GM21723 (cell line): Measurements from ENCODE around the gene RAD23A.
"Not testable (repeated sequence)": the region's sequence is repeated elsewhere in the genome, so short reads cannot be mapped to it uniquely, and the experiment has no call there.

Experiments
- ATAC-seq: cut with Tn5 transposase; IDR thresholded peaks from one replicate; pipeline ENCODE4 v1.9.1; 2021; ENCODE audit warnings: mild to moderate bottlenecking, moderate library complexity; ENCODE audit not compliant: unreplicated experiment

Gene RAD23A

DNA sequence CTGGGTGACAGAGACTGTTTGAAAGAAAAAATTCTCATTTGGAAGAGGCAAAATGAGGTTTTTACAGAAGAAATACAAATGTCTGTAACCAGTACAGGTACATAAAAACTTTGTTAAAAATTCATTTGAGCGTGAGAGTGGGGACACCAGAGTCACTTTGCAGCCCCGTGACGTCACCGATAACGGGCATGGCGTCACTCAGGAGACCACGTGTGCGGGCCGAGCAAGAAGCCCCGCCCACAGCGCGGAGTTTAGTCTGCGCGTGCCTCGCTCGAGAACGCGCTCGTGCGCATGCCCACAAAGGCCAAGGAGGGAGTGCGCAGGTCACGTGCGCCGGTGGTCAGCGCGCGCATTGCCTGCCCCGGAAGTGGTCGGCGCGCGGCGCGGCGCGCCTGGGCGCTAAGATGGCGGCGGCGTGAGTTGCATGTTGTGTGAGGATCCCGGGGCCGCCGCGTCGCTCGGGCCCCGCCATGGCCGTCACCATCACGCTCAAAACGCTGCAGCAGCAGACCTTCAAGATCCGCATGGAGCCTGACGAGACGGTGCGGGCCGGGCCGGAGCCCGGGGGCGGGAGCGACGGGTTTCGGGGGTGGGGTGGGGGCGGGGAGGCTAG lies at the start of gene RAD23A:
Gene RAD23A, plus strand, starts transcription at position 384 of the 613 bp plus-strand sequence. Its CDS starts 87 bp downstream, at position 471.
- ATAC-seq: peak; percentile 61

DNA sequence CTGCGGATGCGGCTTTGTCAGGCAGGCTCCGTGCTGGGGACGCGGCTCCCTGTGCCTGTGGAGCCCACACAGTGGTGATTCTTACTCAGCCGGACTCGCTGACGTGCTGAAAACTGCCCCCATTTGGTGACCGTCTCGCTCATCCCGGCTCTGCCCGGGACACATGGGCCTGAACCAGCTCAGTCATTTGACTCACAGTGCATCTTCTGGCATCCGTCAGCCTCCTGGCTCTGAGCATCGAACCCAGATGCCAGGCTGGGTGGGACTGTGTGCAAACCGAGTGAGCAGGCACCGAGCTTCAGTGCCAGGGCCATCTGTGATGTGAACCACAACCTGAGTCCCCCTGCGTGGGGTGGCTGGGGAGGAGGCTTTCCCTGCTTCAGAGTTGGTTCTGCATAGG lies 49.2 kb upstream of the RAD23A start:
- ATAC-seq: no peak

DNA sequence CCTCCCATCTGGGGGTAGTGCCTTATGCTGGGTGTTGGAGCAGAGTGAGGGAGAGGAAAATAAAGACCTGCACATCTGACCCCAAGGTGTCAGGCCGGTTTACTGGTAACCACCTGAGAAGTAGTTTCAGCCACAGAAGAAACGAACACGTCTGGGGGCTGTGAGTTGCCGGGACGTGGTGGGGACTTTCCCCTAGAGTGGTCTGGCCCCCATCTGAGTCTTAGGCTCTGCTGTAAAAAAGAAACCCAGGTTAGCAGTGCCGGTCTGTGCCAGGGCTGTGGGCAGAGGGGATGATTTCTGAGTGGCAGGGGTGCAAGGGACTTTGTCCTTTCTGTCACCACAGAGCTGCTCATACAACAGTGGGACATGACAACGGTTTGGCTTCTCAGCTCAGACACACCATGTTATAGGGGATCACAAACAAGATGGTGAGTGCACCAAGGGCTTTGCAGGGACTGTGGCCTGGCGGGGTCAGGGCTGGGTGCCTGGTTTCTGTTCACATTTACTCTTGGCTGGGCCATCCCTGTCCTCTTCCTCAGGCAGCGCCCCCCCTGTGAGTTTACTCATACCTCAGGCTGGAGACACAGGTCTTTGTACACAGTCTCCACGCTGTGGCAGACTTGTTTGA lies 45.7 kb upstream of the RAD23A start:
- peak; percentile 84 for ATAC-seq

DNA sequence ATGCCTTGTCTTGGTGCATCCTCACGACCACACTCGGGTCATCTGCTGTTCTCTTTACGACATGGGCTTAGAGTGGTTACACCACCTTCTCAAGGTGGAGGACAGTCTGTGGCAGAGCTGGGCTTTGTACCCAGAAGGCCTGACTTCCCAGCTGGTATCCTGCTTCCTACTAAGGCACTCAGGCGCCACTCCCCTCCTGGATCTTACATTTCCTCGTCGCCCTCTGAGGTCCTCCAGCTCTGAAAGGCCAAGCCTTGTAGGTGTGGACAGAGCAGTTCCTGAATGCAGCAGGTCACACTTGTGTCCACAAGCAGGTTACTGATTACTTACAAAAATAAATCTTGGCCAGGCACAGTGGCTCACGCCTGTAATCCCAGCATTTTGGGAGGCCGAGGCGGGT lies 38.5 kb upstream of the RAD23A start:
- ATAC-seq: no peak

DNA sequence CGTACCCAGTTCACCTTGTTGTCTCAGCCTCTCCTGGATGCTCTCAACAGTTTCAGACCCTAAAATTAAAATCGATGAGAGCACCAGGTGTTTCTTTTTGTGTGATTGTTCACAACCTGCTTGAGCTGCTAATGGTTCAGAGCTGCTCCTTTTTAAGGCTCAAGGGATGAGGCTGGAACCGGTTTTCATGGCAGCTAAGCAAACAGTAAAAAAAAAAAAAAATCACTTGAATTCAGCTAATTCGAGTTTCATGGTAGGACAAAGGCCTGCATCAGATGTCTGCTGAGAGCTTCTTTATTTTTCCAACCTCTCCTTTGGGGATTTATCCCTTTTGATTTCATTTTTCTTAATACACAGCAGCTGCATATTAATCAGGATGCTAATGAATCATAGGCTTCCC lies 33.1 kb upstream of the RAD23A start:
- no peak for ATAC-seq

DNA sequence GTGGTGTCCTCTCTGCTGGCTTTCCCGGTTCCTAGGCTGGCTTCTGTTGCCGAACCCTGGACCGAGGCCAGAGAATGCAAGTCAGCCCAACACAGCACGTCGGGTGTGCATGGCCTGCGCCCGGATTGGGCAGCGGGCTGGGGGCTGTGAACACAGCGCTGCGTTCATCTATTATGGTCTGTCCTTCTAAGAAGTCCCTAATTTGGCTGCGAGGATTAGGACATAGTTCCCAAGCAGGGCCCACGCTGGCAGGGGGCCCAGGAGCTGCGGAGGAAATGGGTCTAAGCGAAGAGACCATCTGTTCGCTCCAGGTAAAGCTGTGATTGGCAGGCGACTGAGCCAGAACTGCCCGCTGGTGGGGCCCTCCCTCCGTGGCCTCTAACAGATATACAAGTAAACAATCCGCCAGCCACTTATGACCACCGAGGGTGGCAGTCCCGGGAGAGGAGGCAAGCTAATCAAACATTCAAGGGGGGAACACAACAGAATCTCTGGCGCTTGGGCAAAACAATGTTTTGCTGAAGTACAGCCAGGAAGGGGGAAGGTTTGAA lies 32.6 kb upstream of the RAD23A start:
- ATAC-seq: no peak

DNA sequence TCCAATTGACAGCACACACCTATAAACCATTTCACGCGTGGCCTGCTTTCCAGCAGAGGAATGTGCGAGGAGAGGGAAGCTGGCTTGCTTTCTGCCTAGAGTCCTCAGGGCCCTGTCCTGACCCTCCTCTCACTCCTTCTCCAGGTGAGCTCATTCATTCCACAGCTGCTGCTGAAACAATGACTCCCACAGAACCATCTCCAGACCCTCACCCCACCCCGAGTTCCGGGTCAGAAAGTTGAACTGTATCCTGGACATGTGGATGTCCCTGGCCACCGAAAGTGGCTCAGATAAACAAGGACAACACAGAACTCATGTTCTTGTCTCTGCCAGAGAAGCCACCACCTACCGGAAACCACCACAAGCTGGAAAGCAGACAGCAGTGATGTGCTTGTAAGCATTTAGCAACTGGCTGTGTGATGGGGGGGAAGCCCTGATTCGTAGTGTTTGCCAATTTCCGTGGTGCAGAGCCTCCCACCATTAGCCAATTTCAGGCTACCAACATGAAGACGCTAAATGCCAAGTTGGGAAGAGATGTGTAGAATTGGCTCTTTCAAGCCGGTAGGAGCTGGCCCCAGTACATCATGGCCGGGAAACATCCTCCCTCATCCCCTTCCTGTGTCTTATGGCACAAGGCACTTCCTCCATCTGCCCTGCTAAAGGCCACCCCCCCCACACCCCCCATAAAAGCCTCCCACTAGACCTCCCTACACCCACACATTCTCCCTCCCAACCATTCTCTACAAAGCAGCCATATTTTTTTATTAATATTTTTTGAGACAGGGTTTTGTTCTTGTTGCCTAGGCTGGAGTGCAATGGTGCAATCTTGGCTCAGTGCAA lies 31.6 kb upstream of the RAD23A start:
- no peak for ATAC-seq

DNA sequence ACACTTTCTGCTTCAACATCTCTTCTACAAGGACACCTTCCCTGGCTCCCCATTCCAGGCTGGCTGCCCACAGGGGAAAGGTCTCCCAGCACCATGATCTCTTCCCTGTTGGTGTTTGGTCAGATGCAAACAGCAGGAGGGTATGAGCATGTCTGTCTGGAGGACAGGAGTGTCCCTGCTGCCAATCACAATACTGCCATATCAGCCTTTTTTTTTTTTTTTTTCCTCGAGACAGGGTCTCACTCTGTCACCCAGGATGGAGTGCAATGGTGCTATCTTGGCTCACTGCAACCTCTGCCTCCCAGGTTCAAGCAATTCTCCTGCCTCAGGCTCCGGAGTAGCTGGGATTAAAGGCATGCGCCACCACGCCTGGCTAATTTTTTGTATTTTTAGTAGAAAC lies 29.8 kb upstream of the RAD23A start:
- ATAC-seq: not testable (repeated sequence)

DNA sequence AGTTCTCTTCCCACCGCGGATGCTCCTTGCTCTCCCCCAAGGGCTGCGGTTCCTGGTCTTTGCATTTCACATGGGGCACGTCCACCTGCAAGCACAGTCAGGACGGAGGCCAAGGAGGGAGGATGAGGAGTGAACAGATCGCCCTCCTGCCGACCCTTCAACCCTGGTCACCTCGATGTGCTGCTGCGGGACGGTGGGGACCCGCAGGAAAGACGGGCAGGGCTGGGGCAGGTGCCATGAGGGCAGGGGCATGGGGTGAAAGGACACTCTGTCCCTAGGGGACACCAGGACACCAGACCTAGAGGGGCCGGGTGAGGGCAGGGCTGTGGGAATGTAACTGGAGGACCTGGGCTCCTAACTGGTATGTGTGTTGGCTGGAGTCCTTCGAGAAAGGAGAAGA lies 27.4 kb upstream of the RAD23A start:
- ATAC-seq: no peak

DNA sequence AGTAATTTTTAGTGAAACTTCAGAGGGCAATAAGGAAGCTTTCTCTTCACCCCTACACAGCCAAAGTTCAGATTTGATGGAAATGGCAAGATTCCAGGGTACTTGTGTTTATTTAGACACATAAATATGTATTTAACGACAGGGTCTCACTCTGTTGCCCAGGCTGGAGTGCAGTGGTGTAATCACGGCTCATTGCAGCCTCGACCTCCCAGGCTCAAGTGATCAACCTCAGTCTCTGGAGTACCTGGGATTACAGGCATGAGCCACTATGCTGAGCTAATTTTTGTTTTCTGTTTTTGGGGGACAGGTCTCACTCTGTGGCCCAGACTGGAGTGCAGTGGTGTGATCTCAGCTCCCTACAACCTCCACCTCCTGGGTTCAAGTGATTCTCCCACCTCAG lies 24.6 kb upstream of the RAD23A start:
- no peak for ATAC-seq

DNA sequence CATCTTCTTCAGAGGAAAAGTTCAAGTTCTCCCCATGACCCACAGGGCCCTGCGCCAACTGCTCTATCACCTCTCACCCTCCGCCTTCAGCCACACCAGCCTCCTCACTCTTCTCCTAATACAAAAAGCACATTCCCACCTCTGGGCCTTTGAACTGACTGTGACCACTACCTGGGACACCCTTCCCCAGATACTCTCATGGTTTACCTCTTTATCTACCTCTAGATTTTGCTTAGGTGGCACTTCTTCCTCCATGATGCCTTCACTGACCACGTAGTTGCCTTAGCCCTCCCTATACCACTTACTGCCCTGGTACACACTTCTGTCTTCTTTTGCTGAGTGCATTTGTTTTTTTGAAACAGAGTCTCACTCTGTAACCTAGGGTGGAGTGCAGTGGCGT lies 22.7 kb upstream of the RAD23A start:
- ATAC-seq: no peak

DNA sequence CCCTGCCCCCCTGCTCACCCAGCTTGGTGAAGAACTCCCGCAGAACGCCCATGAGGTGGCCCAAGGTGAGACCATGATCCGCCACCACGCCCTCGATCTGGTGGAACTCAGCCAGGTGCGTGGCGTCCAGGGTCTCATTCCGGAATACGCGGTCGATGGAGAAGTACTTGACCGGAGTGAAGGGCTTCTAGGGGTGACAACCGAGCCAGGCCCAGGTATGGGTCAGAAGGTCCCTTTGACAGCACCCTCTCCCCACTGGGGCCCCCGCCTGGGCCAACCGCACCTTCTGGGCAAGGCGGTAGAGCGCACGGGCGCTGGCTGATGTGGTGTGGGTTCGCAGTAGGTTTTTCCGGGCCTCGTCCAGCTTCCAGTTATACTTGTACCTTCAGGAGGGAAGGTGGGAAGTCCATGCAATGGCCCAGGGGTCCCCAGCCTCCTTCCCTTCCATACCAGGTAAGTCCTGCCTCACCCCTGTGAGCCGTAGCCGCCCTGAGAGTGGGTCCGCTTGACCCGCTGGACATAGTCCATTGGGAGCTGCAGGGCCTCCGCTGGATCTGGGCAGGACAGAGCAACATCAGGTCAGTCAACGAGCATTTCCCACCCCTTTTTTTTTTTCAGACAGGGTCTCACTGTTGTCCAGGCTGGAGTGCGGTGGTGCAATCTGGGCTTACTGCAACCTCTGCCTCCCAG lies 20.9 kb upstream of the RAD23A start:
- ATAC-seq: no peak

DNA sequence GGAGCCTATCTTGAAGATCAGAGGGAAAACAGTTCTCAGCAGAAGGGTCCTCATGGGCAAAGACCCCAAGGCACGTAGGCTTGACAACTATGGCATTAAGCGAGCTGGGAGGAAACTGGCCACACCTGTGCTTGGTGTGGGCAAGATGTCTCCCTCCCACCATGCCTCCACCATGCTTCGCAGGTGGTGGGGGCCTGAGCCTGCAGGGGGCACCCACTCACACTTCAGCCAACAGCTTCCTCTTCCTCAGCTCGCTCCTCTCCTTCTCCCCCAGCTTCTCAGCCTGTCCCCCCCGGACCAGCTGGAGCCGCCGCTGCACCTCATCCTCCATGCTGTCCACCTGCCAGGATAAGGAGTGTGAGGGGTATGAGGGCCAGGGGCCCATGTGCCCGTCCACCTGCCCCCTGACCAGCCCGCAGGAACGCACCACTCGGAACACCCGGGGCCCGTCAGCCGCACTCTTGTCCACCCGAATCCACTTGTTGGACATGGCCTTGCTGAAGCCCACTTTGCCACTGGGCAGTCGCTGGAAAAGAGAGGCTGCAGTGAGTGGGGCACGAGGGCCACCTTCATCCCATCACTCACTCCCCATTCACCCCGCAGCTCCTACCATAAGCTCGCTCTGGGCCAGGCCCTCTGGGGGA lies 15.5 kb upstream of the RAD23A start:
- ATAC-seq: no peak

DNA sequence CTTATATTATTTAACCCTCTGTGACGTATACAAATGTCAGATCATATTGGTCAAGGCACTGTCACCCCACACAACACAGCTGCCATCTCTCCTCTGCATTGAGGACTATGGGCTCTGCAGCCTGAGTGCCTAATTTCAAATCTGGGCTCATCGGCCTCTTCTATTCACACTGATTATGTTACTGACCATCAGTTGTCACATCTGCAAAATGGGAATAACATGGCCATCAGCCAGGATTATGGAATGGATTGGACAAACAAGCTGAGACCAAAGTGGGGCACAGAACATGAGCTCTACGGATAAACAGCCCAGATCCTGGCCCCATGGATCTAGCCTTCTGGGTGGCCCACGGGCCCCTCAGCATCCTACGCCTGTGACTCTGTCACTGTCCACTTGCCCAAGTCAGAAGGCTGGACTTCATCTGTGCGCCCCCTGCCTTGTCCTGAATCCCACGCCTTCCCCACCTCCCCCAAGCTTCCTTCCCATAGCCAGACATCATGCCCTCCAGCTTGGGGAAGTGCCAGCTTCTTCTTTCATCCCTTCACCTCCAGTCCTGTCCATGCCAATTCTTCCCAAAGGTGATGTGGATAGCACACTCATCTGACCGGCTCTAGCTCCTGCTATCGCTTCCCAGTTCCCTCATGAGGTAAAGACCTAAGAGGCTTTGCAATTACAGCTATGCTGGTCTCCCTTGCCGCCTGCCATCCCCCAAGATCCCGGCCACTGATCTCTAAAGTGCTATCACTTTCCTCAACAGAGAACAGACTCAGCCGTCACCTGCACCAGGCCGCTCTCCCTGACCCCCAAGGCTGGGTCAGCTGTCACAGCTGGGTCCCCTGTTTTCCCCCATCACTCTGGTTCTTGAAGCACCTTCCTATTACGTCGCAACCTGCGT lies 13.0 kb upstream of the RAD23A start:
- no peak for ATAC-seq

DNA sequence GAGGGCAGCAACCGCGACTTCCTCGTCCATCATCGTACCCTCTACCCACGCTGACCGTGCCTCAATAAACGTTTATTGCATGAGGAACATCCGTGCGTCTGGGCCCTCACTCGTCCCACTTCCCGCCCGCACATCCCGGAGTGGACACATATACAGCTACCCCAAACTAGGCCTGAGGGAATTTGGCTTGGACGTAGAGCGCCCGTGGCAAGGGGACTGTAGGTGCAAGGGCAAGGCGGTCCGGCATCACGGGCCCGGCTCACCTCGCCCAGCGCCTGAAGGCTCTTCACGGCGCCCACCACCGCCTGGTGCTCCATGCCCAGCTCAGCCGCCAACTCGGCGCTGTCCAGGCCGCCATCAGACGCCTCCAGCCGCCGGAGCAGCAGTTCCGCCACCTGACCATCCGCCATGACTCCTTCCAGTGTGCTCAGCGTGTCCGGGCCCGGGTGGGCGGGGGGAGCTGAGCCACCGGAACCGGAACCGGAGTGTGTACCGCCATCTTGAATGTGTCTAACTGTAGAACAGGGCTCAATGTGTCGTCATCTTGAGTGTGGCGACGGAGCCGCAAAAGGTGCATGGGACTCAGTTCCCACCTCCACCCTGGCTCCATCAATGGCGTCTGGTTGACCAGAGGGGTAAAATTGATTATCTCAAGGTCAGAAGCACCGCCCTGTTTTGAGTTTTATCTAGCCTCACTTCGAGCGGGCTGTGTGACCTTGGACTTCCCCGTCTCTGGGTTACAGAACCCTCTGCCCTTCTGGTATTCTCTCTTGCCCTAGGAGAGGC lies 12.2 kb upstream of the RAD23A start, which contains the start of gene FARSA:
Gene FARSA, minus strand, starts transcription at position 425 of the 786 bp plus-strand sequence. Its CDS starts 15 bp downstream, at position 410.
- ATAC-seq: peak; percentile 48

DNA sequence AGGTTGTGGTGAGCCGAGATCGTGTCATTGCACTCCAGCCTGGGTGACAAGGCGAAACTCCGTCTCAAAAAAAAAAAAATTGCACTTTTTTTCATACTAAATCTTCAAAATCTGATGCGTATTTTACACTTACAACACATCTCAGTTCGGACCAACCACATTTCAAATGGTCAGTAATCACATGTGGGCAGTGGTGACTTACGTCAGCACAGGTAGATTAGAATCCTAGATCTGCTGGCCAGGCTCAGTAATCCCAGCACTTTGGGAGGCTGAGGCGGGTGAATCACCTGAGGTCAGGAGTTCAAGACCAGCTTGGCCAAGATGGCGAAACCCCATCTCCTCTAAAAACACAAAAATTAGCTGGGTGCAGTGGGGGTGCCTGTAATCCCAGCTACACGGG lies 10.6 kb upstream of the RAD23A start:
- ATAC-seq: no peak

DNA sequence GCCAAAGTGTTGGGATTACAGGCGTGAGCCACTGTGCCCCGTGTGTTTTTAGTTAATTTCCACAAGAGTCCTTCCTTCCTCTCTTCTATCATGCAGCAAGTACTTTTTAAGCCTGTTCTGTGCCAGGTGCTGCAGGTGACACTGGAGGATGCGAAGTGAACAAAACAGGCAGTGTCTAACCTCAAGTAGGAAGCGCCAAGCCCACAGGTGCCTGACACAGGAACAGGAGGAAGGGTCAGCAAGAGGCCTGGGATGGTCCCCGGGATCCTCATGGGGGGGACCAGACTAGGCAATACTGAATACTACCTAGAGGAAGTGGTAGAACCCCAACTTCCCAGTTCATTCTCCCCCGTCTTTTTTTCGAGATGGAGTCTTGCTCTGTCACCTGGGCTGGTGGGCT lies 9.1 kb upstream of the RAD23A start:
- ATAC-seq: no peak

DNA sequence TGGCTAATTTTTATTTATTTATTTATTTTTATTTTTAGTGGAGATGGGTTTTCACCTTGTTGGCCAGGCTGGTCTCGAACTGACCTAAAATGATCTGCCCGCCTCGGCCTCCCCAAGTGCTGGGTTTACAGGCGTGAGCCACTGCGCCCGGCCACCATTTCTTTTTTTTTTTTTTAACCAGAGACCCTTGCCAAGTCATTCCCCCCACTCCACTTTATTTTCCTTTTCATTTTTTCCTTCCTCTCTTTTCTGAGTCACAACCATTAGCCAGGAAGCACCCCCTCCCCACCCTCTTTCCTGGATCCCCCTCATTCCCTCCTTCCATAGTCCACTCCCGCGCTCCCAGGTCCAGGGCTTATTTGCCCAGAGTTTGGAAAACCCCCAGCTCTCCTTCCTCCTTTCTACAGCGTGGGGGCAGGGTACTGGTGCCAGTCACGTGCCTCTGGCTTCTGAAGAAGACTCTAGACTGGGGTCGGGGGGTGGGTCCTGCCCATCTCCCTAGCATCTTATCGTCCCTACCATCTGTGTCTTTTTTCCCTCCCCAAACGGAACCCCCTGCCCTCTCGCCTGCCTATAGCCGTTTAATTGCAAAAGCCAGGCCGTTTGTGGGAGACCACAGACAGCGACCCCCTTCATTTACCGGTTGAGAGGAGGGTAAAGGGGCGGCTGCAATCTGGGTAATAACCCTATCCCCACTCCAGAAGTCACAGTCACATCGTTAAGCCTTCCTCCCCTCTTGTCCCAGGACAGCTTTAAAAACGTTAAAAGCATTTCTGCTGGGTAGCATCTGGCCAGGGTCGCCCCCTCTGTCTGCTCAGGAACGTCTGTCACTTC lies 8.4 kb upstream of the RAD23A start:
- ATAC-seq: no peak
